HEK293T (cell line): Measurements from ENCODE around the gene CORO6.

Experiments
- CTCF ChIA-PET: fragments of 350-600 bp; formaldehyde crosslinking; extraction: SDS; loops from one replicate; lab custom pipeline; 2021; ENCODE audit warnings: antibody characterized with exemption, inconsistent platforms; lab: Yijun Ruan, JAX
- POLR2A ChIA-PET: fragments of 350-600 bp; formaldehyde crosslinking; extraction: SDS; loops from one replicate; lab custom pipeline; 2020; ENCODE audit warnings: antibody characterized with exemption, inconsistent platforms; lab: Yijun Ruan, JAX
- DNase-seq: peaks from one replicate; pipeline ENCODE4 v3.0.0; 2012; ENCODE audit warnings: mixed read lengths; ENCODE audit errors: extremely low spot score
- ARNT ChIP-seq: fragments of 450-650 bp; IDR thresholded peaks from 2 replicates; pipeline ENCODE4 v1.6.1; 2017; ENCODE audit warnings: mild to moderate bottlenecking
- BHLHE40 ChIP-seq: fragments of 450-650 bp; IDR thresholded peaks from 2 replicates; pipeline ENCODE4 v1.6.1; 2016; ENCODE audit warnings: mild to moderate bottlenecking, moderate library complexity, borderline replicate concordance
- CTBP1 ChIP-seq: fragments of 450-650 bp; IDR thresholded peaks from 2 replicates; pipeline ENCODE4 v1.6.1; 2016; ENCODE audit warnings: borderline replicate concordance
- ELF4 ChIP-seq: fragments of 450-650 bp; IDR thresholded peaks from 2 replicates; pipeline ENCODE4 v1.6.1; 2017; ENCODE audit warnings: antibody characterized with exemption
- FOXA1 ChIP-seq: fragments of 450-650 bp; IDR thresholded peaks from 2 replicates; pipeline ENCODE4 v1.6.1; 2016; ENCODE audit warnings: mild to moderate bottlenecking
- FOXK2 ChIP-seq: fragments of 450-650 bp; IDR thresholded peaks from 2 replicates; pipeline ENCODE4 v1.6.1; 2016; ENCODE audit warnings: mild to moderate bottlenecking
- FOXM1 ChIP-seq: fragments of 450-650 bp; IDR thresholded peaks from 2 replicates; pipeline ENCODE4 v1.6.1; 2017; ENCODE audit warnings: mild to moderate bottlenecking, borderline replicate concordance
- HDGF ChIP-seq: fragments of 450-650 bp; IDR thresholded peaks from 2 replicates; pipeline ENCODE4 v1.6.1; 2017; ENCODE audit warnings: antibody characterized with exemption, borderline replicate concordance
- L3MBTL2 ChIP-seq: fragments of 450-650 bp; conservative IDR thresholded peaks from 2 replicates; pipeline ENCODE4 v1.6.1; 2016; ENCODE audit warnings: mild to moderate bottlenecking
- LEF1 ChIP-seq: fragments of 450-650 bp; IDR thresholded peaks from 2 replicates; pipeline ENCODE4 v1.6.1; 2017; ENCODE audit warnings: mild to moderate bottlenecking, borderline replicate concordance
- NFRKB ChIP-seq: fragments of 450-650 bp; IDR thresholded peaks from 2 replicates; pipeline ENCODE4 v1.6.1; 2016; ENCODE audit warnings: mild to moderate bottlenecking, moderate library complexity
- SP1 ChIP-seq: fragments of 450-650 bp; IDR thresholded peaks from 2 replicates; pipeline ENCODE4 v1.6.1; 2017
- SUZ12 ChIP-seq: fragments of 450-650 bp; IDR thresholded peaks from 2 replicates; pipeline ENCODE4 v1.6.1; 2016; ENCODE audit warnings: mild to moderate bottlenecking
- TARDBP ChIP-seq: fragments of 450-650 bp; IDR thresholded peaks from 2 replicates; pipeline ENCODE4 v1.6.1; 2016
- ZNF384 ChIP-seq: fragments of 450-650 bp; IDR thresholded peaks from 2 replicates; pipeline ENCODE4 v1.6.1; 2016
- TF ChIP-seq, protein P1 (sequence below): fragments of 450-650 bp; IDR thresholded peaks from 2 replicates; pipeline ENCODE4 v1.6.1; 2016

The CORO6 gene

DNA sequence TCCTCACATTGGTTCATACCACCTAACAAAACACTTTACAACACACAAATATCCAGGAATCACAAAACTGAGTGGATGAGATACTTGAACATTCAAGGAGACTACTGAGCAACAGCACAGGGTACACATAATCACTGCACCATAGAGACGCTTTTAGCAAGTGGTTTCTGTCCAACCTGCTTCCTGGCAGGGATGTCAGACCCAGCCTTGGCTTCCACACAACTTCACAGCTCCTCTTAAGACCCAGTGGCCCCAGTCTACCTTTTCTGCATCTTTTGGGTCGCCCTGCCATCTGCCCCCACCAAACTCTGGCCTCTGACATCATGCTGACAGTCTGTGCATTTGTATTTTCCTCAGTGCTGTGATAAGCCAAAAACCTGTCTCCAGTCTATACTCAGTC is 5.9 kb upstream of the CORO6 start:
- DNase-seq, result no peak
- CTCF ChIA-PET, result no interaction called here
- TF ChIP-seq, protein P1, sequence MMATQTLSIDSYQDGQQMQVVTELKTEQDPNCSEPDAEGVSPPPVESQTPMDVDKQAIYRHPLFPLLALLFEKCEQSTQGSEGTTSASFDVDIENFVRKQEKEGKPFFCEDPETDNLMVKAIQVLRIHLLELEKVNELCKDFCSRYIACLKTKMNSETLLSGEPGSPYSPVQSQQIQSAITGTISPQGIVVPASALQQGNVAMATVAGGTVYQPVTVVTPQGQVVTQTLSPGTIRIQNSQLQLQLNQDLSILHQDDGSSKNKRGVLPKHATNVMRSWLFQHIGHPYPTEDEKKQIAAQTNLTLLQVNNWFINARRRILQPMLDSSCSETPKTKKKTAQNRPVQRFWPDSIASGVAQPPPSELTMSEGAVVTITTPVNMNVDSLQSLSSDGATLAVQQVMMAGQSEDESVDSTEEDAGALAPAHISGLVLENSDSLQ, result no peak
- TF ChIP-seq SUZ12 (no peak), CTBP1 (no peak), ARNT (no peak), ELF4 (no peak), FOXK2 (no peak), LEF1 (no peak), NFRKB (no peak), BHLHE40 (no peak), ZNF384 (no peak), HDGF (no peak), FOXM1 (no peak), FOXA1 (no peak), TARDBP (no peak), SP1 (no peak), L3MBTL2 (no peak)
- POLR2A ChIA-PET, result no interaction called here

GRCh38 chr17:29627951-29628350 is 5.2 kb upstream of the CORO6 start:
- ChIA-PET POLR2A (no interaction called here), CTCF (interaction anchor here (1.6 kb wide), 1 partner anchor 10 kb away, joined by 3 read pairs; no protein-coding TSS in a partner anchor)
- no peak for DNase-seq
- no peak for TF ChIP-seq FOXK2
- TF ChIP-seq, protein P1, result no peak
- no peak for TF ChIP-seq SP1
- no peak for TF ChIP-seq LEF1
- TF ChIP-seq SUZ12, result no peak
- no peak for TF ChIP-seq ZNF384
- no peak for TF ChIP-seq HDGF
- TF ChIP-seq TARDBP, result no peak
- TF ChIP-seq ARNT, result no peak

DNA sequence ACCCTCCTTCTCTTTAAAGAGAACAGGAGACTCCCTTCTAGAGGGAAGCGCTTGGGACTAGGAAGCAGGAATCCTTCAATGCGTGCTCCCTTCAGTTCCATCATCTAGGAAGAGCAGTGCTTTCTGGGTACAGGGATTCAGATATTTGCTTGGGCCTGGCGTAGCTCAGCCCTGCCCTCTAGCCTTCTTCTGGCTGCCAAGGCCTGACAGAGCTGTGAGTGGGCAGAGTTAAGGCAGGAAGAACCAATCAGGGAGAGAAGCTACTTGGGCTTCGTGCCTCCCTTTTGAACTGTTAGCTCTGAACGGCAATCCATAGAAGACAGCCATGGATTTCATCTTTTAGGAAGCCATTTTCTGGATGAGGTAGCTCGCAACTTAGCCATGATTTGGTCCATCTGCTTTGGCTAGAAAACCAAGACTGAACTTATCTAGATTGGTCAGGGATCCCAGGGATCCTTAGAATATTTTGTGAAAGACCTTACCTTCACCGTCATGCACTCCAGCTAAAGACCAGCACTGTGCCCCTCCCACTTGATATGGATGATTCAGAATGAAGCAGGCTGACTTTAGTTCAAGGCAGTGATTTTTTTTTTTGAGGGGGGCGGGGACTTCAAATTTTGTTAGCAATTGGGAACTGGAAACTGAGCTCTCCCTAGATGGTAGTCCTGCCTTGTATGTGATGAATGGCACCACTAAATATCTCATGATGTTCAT is 2.5 kb upstream of the CORO6 start:
- DNase-seq, result no peak
- POLR2A ChIA-PET, result interaction anchor here (1.3 kb wide), 1 partner anchor 33 kb away, joined by 5 read pairs; the partner anchor contains the start of gene ANKRD13B
- TF ChIP-seq HDGF (no peak), ELF4 (no peak), BHLHE40 (no peak)
- CTCF ChIA-PET, result interaction anchor here (0.6 to 1.8 kb wide), 7 partner anchors 8 to 472 kb away, joined by 3 to 5 read pairs (median 4); no protein-coding TSS in a partner anchor

DNA sequence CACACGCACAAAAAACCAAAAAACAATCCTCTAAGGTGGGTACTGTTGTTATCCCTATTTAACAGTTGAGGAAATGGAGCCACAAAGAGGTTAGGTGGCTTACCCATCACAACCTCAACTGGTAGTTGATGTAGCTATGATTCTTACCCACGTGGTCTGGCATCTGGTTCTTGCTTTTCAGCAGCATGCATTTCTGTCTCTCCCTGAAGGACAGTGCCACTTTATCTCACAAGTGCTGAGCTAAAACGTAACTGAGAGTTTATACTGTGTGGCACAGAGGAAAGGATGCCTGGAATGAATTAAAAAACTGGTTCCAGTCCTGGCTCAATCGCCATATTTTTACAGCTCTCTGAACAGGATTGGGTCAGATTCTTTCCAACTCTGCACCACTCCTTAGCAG is 1.9 kb upstream of the CORO6 start:
- POLR2A ChIA-PET, result interaction anchor here (1.1 to 1.3 kb wide), 2 partner anchors 28 to 32 kb away, joined by 4 to 5 read pairs; partner anchors contain the start of gene ANKRD13B
- CTCF ChIA-PET, result interaction anchor here (0.6 to 1.8 kb wide), 5 partner anchors 14 to 473 kb away, joined by 3 to 5 read pairs (median 3); no protein-coding TSS in a partner anchor
- TF ChIP-seq ZNF384 (no peak), FOXK2 (no peak), LEF1 (no peak), TARDBP (no peak)
- TF ChIP-seq, protein P1, result no peak
- DNase-seq, result no peak

DNA sequence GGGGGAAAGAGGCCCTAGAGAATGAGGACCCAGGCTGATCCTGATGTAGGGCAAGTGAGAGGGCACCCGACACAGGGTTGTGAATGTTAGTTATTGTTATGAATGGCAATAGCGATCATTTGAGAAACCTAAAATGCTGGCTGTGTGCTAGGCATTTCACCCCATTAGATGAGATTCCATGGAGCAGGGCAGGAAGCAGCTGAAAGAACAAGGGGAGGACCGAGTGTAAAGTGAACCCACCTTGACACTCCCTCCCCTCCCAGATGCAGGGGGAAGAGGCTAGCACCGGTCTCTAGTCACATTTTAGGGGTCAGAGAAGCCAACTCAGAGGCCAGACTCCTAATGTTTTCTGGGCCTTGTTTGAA is 553 bp upstream of the CORO6 start:
- ChIA-PET POLR2A (interaction anchor here (0.8 to 2.3 kb wide), 9 partner anchors 14 to 154 kb away, joined by 3 to 16 read pairs (median 4); partner anchors contain the start of gene ANKRD13B), CTCF (interaction anchor here (0.5 to 1.1 kb wide), 2 partner anchors 29 to 481 kb away, joined by 3 read pairs; no protein-coding TSS in a partner anchor)
- no peak for DNase-seq
- no peak for TF ChIP-seq ZNF384

DNA sequence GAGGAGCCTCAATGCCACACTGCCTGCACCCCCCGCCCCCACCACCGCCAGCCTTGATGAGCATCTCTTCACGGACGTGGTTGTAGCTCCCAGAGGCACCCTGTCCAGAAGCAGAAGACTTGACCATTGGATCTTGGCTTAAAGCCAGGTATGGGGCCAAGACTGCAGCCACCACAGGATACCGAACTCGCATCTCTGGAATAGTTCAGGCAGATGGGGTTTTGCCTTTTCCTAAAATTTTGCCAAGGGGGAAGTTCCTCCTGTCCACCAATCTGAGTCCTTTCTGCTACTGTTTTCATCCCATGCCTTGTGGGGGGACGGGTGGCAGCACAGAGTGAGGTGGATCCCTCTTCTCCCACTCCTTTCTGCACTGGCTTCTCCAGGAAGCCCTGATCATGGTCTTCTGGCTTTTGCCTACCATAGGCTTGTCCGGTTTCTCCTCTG is 939 bp downstream of the CORO6 start:
- CTCF ChIA-PET, result interaction anchor here (0.7 to 1.4 kb wide), 2 partner anchors 30 to 310 kb away, joined by 3 to 4 read pairs; no protein-coding TSS in a partner anchor

More for the DNA sequence above, 939 bp downstream of the CORO6 start:
- POLR2A ChIA-PET, result interaction anchor here (0.8 to 2.3 kb wide), 2 partner anchors 11 to 30 kb away, joined by 3 to 16 read pairs; partner anchors contain the start of gene ANKRD13B
- TF ChIP-seq ZNF384 (no peak), FOXM1 (no peak), ARNT (no peak), L3MBTL2 (no peak), HDGF (no peak), SUZ12 (no peak), BHLHE40 (no peak), LEF1 (no peak), NFRKB (no peak), SP1 (no peak), CTBP1 (no peak), ELF4 (no peak), FOXA1 (no peak), TARDBP (no peak), FOXK2 (no peak)
- TF ChIP-seq, protein P1, result no peak
- no peak for DNase-seq
